ENCODE results near the gene EIF4A2. TPM values are rescaled to one million over a fixed set of nuclear protein-coding genes. Genes with fewer than 3 reads are reported as not detected.

EIF4A2 gene
- total RNA-seq, 1 experiment from 2014 or later, result 398 TPM

GRCh38 chr3:186814100-186814499, 30.7 kb downstream of the EIF4A2 start:
- Histone ChIP-seq H3K79me2 (ENCODE audit: insufficient read depth, low read length) (no peaks in the 10 kb centered on the region), H2BK12ac (ENCODE audit: insufficient read length, low read depth, low read length) (no peak overlapping the region), H2AK5ac (ENCODE audit: insufficient read length, low read length) (no peak overlapping the region), H3K27ac (ENCODE audit: insufficient read length, low read depth, low read length) (no peak overlapping the region), H3K9ac (ENCODE audit: extremely low read depth, insufficient read length, low read length) (no peak overlapping the region), H4K20me1 (ENCODE audit: control insufficient read depth, insufficient read depth, insufficient read length) (no peaks in the 10 kb centered on the region), H4K5ac (ENCODE audit: insufficient read length, low read depth, low read length) (no peak overlapping the region), H2BK15ac (ENCODE audit: low read depth, low read length) (no peak overlapping the region), H3K18ac (ENCODE audit: insufficient read length, low read depth, low read length) (no peak overlapping the region), H2BK120ac (ENCODE audit: low read depth, low read length, poor library complexity, severe bottlenecking) (no peak overlapping the region), H3K4me2 (ENCODE audit: insufficient read depth, insufficient read length, low read length) (no peak overlapping the region), H3K27me3 (ENCODE audit: insufficient read depth, low read length) (no peaks in the 10 kb centered on the region), H3K23me2 (ENCODE audit: insufficient read length, low read depth, low read length, poor library complexity, severe bottlenecking) (no peaks in the 10 kb centered on the region), H3K14ac (ENCODE audit: insufficient read depth, low read length) (no peak overlapping the region), H3T11ph (ENCODE audit: low read length) (no peak overlapping the region), H2BK5ac (ENCODE audit: insufficient read length, low read length) (no peak overlapping the region), H2AFZ (ENCODE audit: low read length) (no peak overlapping the region), H4K8ac (replicated peaks; ENCODE audit: insufficient read length, low read depth, low read length) (no peak overlapping the region), H4K91ac (ENCODE audit: insufficient read length, low read depth, low read length) (no peak overlapping the region), H3K79me1 (ENCODE audit: insufficient read depth, low read depth, low read length, poor library complexity, severe bottlenecking) (no peaks in the 10 kb centered on the region), H3K4ac (ENCODE audit: low read depth, low read length) (no peak overlapping the region), H3K9me3 (ENCODE audit: control insufficient read depth, low read depth, low read length) (no peaks in the 10 kb centered on the region), H3K56ac (ENCODE audit: insufficient read length, low read depth, low read length) (no peak overlapping the region), H3K23ac (ENCODE audit: insufficient read length, low read depth, low read length) (no peak overlapping the region), H3K4me1 (ENCODE audit: insufficient read depth, low read length) (no peaks in the 10 kb centered on the region; the same call in 1 of the 2 replicates), H2BK20ac (ENCODE audit: low read depth, low read length, poor library complexity, severe bottlenecking) (no peak overlapping the region)
- Mint-ChIP-seq H3K27ac (no peak overlapping the region), H3K27me3 (ENCODE audit: low read depth) (no peaks in the 10 kb centered on the region), H3K4me3 (no peak overlapping the region), H3K36me3 (ENCODE audit: insufficient read depth in 1 of 3, low read depth in 3 of 3) (no peaks in the 10 kb centered on the region; a peak in 3 of 7 replicates), H3K4me1 (peaks cover 18 to 20% of the 10 kb centered on the region in 2 experiments), H3K9me3 (peaks cover 0 to 8% of the 10 kb centered on the region in 2 experiments; a peak in 3 of 5 replicates)
- DNase-seq, result no peak
- no CpG with 5 or more reads among the region's 4 CpGs for WGBS (ENCODE audit: extremely low coverage, insufficient read length, low lambda C conversion rate)
- no peak for TF ChIP-seq CTCF (conservative IDR thresholded peaks at IDR 0.05)

Measured in H9 (cell line).